C4-2B (cell line): ENCODE results near the gene GADL1.

Experiments
- H3K27ac ChIP-seq: fragments of 450-650 bp; 2 replicates; pipeline ENCODE4 v1.5.1; 2017
- ZFX ChIP-seq: fragments of 450-650 bp; IDR thresholded peaks from 2 replicates; pipeline ENCODE4 v1.6.1; 2017
- TF ChIP-seq, protein P1 (sequence below): fragments of 450-650 bp; conservative IDR thresholded peaks from 2 replicates; pipeline ENCODE4 v1.5.1; 2017; ENCODE audit warnings: mild to moderate bottlenecking

The GADL1 gene

GRCh38 chr3:30786365-30786764, 108.1 kb downstream of the GADL1 start:
- no peak overlapping the region for H3K27ac ChIP-seq
- TF ChIP-seq ZFX = no peak
- TF ChIP-seq, protein P1, sequence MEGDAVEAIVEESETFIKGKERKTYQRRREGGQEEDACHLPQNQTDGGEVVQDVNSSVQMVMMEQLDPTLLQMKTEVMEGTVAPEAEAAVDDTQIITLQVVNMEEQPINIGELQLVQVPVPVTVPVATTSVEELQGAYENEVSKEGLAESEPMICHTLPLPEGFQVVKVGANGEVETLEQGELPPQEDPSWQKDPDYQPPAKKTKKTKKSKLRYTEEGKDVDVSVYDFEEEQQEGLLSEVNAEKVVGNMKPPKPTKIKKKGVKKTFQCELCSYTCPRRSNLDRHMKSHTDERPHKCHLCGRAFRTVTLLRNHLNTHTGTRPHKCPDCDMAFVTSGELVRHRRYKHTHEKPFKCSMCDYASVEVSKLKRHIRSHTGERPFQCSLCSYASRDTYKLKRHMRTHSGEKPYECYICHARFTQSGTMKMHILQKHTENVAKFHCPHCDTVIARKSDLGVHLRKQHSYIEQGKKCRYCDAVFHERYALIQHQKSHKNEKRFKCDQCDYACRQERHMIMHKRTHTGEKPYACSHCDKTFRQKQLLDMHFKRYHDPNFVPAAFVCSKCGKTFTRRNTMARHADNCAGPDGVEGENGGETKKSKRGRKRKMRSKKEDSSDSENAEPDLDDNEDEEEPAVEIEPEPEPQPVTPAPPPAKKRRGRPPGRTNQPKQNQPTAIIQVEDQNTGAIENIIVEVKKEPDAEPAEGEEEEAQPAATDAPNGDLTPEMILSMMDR = no peak

GRCh38 chr3:30779686-30780287, 114.7 kb downstream of the GADL1 start:
- H3K27ac ChIP-seq = no peak overlapping the region
- TF ChIP-seq, protein P1 = peak; percentile 80
- no peak for TF ChIP-seq ZFX

DNA sequence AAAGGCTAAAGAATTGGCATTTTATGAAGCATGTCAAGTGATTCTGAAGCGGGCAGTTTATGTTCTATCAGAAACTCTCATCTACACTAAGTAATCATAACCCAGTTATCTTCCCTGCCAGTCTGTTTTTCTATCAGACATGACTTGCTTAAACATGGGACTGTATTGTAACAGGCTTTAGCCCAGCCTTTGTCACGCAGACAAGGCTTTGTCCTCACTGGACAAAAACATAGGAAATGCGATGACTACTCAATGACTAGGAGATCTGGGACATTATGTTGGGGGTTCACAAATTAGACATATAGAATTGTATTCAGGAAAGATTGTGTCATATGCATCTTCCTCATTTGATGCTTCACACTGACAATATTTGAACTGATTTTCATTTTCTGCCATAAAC, 115.5 kb downstream of the GADL1 start:
- no peak overlapping the region for H3K27ac ChIP-seq
- TF ChIP-seq ZFX = no peak
- TF ChIP-seq, protein P1 = no peak

- no peak overlapping the region for H3K27ac ChIP-seq
- TF ChIP-seq ZFX = no peak
- TF ChIP-seq, protein P1 = no peak
Measured at GRCh38 chr3:30777426-30778113, 116.9 kb downstream of the GADL1 start.

- no peak for TF ChIP-seq ZFX
Measured at GRCh38 chr3:30776186-30776815, 118.2 kb downstream of the GADL1 start.

DNA sequence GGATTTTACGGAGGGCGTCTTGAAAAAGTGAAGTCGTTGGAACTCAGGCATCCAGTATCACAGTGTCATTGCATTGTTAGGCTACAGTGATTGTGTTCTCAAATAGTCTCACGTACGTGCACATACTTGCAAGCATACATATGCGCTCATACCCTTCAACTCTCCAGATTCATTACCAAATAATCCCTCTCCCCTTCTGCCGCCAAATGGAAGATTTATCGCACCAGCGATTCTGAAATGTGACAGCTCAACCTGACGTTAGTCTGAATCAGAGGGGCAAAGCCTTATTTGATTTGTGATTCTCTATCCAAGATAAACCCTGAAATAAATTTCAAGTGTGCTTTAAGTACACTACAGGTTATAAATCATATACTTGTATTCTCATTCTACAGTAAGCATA, 119.4 kb downstream of the GADL1 start:
- H3K27ac ChIP-seq = no peak overlapping the region
- no peak for TF ChIP-seq ZFX
- TF ChIP-seq, protein P1 = no peak

More at GRCh38 chr3:30776186-30776815, 118.2 kb downstream of the GADL1 start:
- H3K27ac ChIP-seq = no peak overlapping the region

DNA sequence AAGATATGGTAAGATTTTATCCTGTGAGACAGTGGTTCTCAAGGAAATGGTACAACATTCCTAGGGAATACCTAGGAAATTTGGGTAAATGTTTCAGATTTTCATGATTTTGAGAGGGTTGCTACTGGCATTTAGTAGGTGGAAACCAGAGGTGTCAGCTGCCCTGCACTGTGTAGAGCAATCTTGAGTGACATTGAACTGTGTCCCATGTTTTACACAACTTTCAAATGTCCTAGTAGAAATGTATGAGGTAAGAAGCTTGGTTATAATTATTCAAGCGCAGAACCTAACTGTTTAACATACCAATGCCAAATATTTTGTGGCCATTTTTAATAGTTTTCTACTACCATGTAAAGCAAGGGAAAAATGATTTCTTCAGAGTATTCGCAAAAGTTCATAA, 120.4 kb downstream of the GADL1 start:
- H3K27ac ChIP-seq = no peak overlapping the region
- no peak for TF ChIP-seq ZFX
- TF ChIP-seq, protein P1 = no peak
